ENCODE results near the gene MLH1. TPM values are rescaled to one million over a fixed set of nuclear protein-coding genes. Genes with fewer than 3 reads are reported as not detected.
A peak's percentile ranks its signal among the peaks of the same experiment; 100 is the strongest.

Gene MLH1
- total and polyA plus RNA-seq, 2 of the 8 experiments (the other 6 are each of a cell fraction or from before 2014, with no cell fraction given) = 36.4 to 47.3 TPM

DNA sequence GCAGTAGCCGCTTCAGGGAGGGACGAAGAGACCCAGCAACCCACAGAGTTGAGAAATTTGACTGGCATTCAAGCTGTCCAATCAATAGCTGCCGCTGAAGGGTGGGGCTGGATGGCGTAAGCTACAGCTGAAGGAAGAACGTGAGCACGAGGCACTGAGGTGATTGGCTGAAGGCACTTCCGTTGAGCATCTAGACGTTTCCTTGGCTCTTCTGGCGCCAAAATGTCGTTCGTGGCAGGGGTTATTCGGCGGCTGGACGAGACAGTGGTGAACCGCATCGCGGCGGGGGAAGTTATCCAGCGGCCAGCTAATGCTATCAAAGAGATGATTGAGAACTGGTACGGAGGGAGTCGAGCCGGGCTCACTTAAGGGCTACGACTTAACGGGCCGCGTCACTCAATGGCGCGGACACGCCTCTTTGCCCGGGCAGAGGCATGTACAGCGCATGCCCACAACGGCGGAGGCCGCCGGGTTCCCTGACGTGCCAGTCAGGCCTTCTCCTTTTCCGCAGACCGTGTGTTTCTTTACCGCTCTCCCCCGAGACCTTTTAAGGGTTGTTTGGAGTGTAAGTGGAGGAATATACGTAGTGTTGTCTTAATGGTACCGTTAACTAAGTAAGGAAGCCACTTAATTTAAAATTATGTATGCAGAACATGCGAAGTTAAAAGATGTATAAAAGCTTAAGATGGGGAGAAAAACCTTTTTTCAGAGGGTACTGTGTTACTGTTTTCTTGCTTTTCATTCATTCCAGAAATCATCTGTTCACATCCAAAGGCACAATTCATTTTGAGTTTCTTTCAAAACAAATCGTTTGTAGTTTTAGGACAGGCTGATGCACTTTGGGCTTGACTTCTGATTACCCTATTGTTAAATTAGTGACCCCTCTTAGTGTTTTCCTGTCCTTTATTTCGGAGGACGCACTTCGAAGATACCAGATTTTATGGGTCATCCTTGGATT lies at the start of gene MLH1 (continued):
- TF ChIP-seq CHD7 (IDR thresholded peaks at IDR 0.05; ENCODE audit: insufficient replicate concordance, low read length) (no peak), YY1 (IDR thresholded peaks at IDR 0.05; ENCODE audit: low read depth, low read length) (peak; percentile 99), CEBPB (IDR thresholded peaks at IDR 0.05; ENCODE audit: low read depth, low read length) (peak; percentile 85), EGR1 (IDR thresholded peaks at IDR 0.05; ENCODE audit: borderline replicate concordance, low read depth, low read length) (no peak), RAD21 (IDR thresholded peaks at IDR 0.05 in 1 of 2, conservative IDR thresholded peaks at IDR 0.05 in 1 of 2; ENCODE audit: low read depth in 2 of 2, low read length in 2 of 2) (no peak)
- TF ChIP-seq, protein P1, sequence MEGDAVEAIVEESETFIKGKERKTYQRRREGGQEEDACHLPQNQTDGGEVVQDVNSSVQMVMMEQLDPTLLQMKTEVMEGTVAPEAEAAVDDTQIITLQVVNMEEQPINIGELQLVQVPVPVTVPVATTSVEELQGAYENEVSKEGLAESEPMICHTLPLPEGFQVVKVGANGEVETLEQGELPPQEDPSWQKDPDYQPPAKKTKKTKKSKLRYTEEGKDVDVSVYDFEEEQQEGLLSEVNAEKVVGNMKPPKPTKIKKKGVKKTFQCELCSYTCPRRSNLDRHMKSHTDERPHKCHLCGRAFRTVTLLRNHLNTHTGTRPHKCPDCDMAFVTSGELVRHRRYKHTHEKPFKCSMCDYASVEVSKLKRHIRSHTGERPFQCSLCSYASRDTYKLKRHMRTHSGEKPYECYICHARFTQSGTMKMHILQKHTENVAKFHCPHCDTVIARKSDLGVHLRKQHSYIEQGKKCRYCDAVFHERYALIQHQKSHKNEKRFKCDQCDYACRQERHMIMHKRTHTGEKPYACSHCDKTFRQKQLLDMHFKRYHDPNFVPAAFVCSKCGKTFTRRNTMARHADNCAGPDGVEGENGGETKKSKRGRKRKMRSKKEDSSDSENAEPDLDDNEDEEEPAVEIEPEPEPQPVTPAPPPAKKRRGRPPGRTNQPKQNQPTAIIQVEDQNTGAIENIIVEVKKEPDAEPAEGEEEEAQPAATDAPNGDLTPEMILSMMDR (IDR thresholded peaks at IDR 0.05; ENCODE audit: control extremely low read depth in 1 of 3, insufficient read depth in 1 of 3, low read depth in 1 of 3, low read length in 3 of 3) = no peak

Measured in H1 (cell line).